H7 (cell line): ENCODE results near the gene HDAC10. TPM values are rescaled to one million over a fixed set of nuclear protein-coding genes. Genes with fewer than 3 reads are reported as not detected.

Experiments used
- DNase-seq: peaks from one replicate; pipeline ENCODE4 v3.0.0; 2012
- H3K27me3 ChIP-seq: 2 replicates; pipeline ENCODE4 v1.6.0; 2011; ENCODE audit warnings: mild to moderate bottlenecking, low read length; ENCODE audit not compliant: control insufficient read depth, insufficient read depth
- H3K36me3 ChIP-seq: replicated peaks from 2 replicates; pipeline ENCODE4 v1.5.1; 2011; ENCODE audit warnings: low read length; ENCODE audit not compliant: control insufficient read depth, insufficient read depth
- H3K4me3 ChIP-seq: 2 replicates; pipeline ENCODE4 v1.5.1; 2011; ENCODE audit warnings: low read depth, mild to moderate bottlenecking, control low read depth, low read length, moderate library complexity; ENCODE audit not compliant: insufficient read depth
- total RNA-seq: library from RNA; depleted of rRNA; stranded (reverse); fragments of >200 nt; shearing (Covaris generic); gene quantifications from 2 replicates; pipeline ENCODE4 v1.2.3, GENCODE V29; 2014

Gene HDAC10
- total RNA-seq, 1 experiment from 2014 or later = 15.7 TPM

GRCh38 chr22:50289151-50289941 is 38.3 kb upstream of the HDAC10 start:
- peaks cover 2% of the 10 kb centered on the region for H3K36me3 ChIP-seq
- DNase-seq = no peak
- no peaks in the 10 kb centered on the region for H3K27me3 ChIP-seq
- H3K4me3 ChIP-seq = no peak overlapping the region

GRCh38 chr22:50287731-50288130 is 36.7 kb upstream of the HDAC10 start:
- no peak for DNase-seq
- no peaks in the 10 kb centered on the region for H3K27me3 ChIP-seq
- peaks cover 2% of the 10 kb centered on the region for H3K36me3 ChIP-seq
- H3K4me3 ChIP-seq = no peak overlapping the region

- no peak overlapping the region for H3K4me3 ChIP-seq
- H3K36me3 ChIP-seq = peaks cover 3% of the 10 kb centered on the region
- no peak for DNase-seq
Measured at GRCh38 chr22:50286701-50287318, 35.7 kb upstream of the HDAC10 start.

GRCh38 chr22:50286275-50286674 is 35.2 kb upstream of the HDAC10 start:
- no peaks in the 10 kb centered on the region for H3K27me3 ChIP-seq
- peaks cover 3% of the 10 kb centered on the region for H3K36me3 ChIP-seq
- no peak overlapping the region for H3K4me3 ChIP-seq
- no peak for DNase-seq

More at GRCh38 chr22:50286701-50287318, 35.7 kb upstream of the HDAC10 start:
- H3K27me3 ChIP-seq = no peaks in the 10 kb centered on the region

- peaks cover 3% of the 10 kb centered on the region for H3K36me3 ChIP-seq
- no peak overlapping the region for H3K4me3 ChIP-seq
- no peak for DNase-seq
- H3K27me3 ChIP-seq = no peaks in the 10 kb centered on the region
Measured at GRCh38 chr22:50285568-50286229, 34.6 kb upstream of the HDAC10 start.

- DNase-seq = no peak
- peaks cover 3% of the 10 kb centered on the region for H3K36me3 ChIP-seq
Measured at GRCh38 chr22:50284479-50284878, 33.4 kb upstream of the HDAC10 start.

GRCh38 chr22:50283821-50284220 is 32.8 kb upstream of the HDAC10 start:
- DNase-seq = no peak
- no peaks in the 10 kb centered on the region for H3K27me3 ChIP-seq
- peaks cover 3% of the 10 kb centered on the region for H3K36me3 ChIP-seq
- H3K4me3 ChIP-seq = no peak overlapping the region

More at GRCh38 chr22:50284479-50284878, 33.4 kb upstream of the HDAC10 start:
- Histone ChIP-seq H3K4me3 (no peak overlapping the region), H3K27me3 (no peaks in the 10 kb centered on the region)

- no peak overlapping the region for H3K4me3 ChIP-seq
- H3K36me3 ChIP-seq = peaks cover 5% of the 10 kb centered on the region
- peak; percentile 83 for DNase-seq
- no peaks in the 10 kb centered on the region for H3K27me3 ChIP-seq
Measured at GRCh38 chr22:50282361-50283155, 31.5 kb upstream of the HDAC10 start.

GRCh38 chr22:50281957-50282356 is 30.9 kb upstream of the HDAC10 start:
- Histone ChIP-seq H3K36me3 (peaks cover 5% of the 10 kb centered on the region), H3K4me3 (no peak overlapping the region), H3K27me3 (no peaks in the 10 kb centered on the region)
- no peak for DNase-seq

- Histone ChIP-seq H3K36me3 (peaks cover 7% of the 10 kb centered on the region), H3K4me3 (no peak overlapping the region), H3K27me3 (no peaks in the 10 kb centered on the region)
- DNase-seq = no peak
Measured at GRCh38 chr22:50281384-50281760, 30.3 kb upstream of the HDAC10 start.

GRCh38 chr22:50280708-50281383 is 29.8 kb upstream of the HDAC10 start:
- DNase-seq = no peak
- H3K4me3 ChIP-seq = no peak overlapping the region
- peaks cover 7% of the 10 kb centered on the region for H3K36me3 ChIP-seq
- H3K27me3 ChIP-seq = no peaks in the 10 kb centered on the region

- Histone ChIP-seq H3K27me3 (no peaks in the 10 kb centered on the region), H3K36me3 (peaks cover 6% of the 10 kb centered on the region), H3K4me3 (no peak overlapping the region)
- no peak for DNase-seq
Measured at GRCh38 chr22:50280022-50280707, 29.1 kb upstream of the HDAC10 start.

- H3K4me3 ChIP-seq = no peak overlapping the region
- no peaks in the 10 kb centered on the region for H3K27me3 ChIP-seq
- no peak for DNase-seq
- peaks cover 6% of the 10 kb centered on the region for H3K36me3 ChIP-seq
Measured at GRCh38 chr22:50278956-50279619, 28.0 kb upstream of the HDAC10 start.
